ENCODE data around the gene LRG1.

The LRG1 gene

GRCh38 chr19:4557144-4557970 lies 17.5 kb upstream of the LRG1 start:
- no peaks in the 10 kb centered on the region for H3K4me1 ChIP-seq
- H3K36me3 ChIP-seq = no peaks in the 10 kb centered on the region
- H3K27me3 ChIP-seq = peaks cover 0 to 36% of the 10 kb centered on the region in 2 donors
- no peak for TF ChIP-seq CTCF (IDR thresholded peaks at IDR 0.05)
- intact Hi-C loops (cut with DNase I; ENCODE audit: low total_unique reads) = loop anchor here (5.0 kb wide), 1 partner anchor 80 kb away; the partner anchor contains the start of gene TNFAIP8L1
- no peak overlapping the region for H3K27ac ChIP-seq
- DNase-seq = no peak
- H3K9me3 ChIP-seq = no peaks in the 10 kb centered on the region
- no peak overlapping the region for H3K4me3 ChIP-seq

DNA sequence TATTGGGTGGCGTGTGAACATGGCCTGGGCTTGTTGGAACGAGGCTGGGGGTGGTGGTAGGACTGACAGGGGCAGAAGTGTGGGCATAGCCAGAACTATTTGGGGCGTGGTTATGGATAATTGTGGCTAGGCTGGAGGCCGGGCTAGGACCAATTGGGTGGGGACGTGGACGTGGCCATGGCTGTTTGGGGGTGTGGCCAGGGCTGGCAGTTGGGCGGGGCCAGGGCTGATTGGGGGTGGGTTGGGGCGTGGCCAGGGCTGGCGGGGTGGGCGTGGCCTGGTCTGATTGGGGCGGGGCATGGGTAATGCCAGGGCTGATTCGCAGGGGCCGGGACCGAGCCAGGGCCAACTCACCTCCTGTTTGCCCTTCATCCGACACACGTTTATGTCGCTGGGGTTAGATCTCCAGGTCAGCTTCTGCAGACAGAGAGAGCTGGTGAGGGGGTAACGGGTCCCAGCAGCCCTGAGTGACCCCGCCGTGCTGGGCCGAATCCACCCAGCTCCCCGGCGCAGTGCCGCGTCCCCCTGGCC lies 16.8 kb upstream of the LRG1 start:
- intact Hi-C loops (cut with DNase I; ENCODE audit: low total_unique reads) = loop anchor here (5.0 kb wide), 1 partner anchor 81 kb away; the partner anchor contains the start of gene TNFAIP8L1
- Histone ChIP-seq H3K4me1 (no peaks in the 10 kb centered on the region), H3K9me3 (no peaks in the 10 kb centered on the region), H3K27ac (no peak overlapping the region), H3K36me3 (no peaks in the 10 kb centered on the region), H3K27me3 (peaks cover 0 to 43% of the 10 kb centered on the region in 2 donors), H3K4me3 (no peak overlapping the region)
- no peak for TF ChIP-seq CTCF (IDR thresholded peaks at IDR 0.05)
- DNase-seq = no peak

DNA sequence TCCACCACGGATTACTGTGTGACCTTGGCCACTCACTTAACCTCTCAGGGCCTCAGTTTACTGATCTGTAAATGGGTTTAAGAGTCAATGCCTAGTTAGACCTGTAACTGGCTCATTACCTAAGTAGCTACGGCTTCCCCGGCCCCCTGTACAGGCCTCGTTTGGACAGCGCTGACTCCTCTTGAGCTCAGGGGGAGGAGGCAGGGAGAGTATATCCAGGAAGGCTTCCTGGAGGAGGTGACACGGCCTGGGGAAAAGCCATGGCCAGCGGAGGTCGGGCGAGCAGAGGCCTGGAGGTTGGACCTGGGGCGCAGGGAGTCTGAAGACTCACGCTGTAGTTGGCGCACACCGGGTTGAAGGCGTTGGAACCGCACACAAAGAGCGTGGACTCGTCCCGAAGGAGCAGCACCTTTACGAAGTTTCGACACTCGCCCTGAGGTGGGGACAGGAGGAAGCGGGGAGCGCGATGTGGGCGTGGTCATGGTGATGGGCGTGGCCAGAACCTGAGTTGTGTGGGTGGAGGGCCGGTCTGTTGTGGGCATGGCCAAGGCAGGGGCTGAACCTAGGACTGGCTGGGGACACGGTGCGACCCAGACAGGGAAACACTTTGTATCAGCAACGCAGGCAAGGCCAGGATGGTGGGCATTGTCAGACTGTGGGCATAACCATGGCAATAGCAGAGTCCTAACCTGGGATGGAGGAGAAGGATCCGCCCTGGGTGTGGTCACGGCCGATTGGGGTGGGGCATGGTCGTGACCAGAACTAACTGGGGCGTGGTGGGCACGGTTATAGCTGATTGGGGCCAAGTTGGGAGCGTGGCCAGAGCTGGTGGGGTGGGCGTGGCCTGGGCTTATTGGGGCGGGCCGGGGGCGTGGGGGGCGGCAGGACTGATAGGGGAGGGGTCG lies 16.1 kb upstream of the LRG1 start:
- no peak overlapping the region for H3K4me3 ChIP-seq
- no peak for DNase-seq
- no peak for TF ChIP-seq CTCF (IDR thresholded peaks at IDR 0.05)
- no peak overlapping the region for H3K27ac ChIP-seq
- H3K36me3 ChIP-seq = no peaks in the 10 kb centered on the region
- H3K9me3 ChIP-seq = no peaks in the 10 kb centered on the region
- H3K4me1 ChIP-seq = no peaks in the 10 kb centered on the region
- H3K27me3 ChIP-seq = peaks cover 0 to 50% of the 10 kb centered on the region in 2 donors
- intact Hi-C loops (cut with DNase I; ENCODE audit: low total_unique reads) = loop anchor here (5.0 kb wide), 1 partner anchor 81 kb away; the partner anchor contains the start of gene TNFAIP8L1

DNA sequence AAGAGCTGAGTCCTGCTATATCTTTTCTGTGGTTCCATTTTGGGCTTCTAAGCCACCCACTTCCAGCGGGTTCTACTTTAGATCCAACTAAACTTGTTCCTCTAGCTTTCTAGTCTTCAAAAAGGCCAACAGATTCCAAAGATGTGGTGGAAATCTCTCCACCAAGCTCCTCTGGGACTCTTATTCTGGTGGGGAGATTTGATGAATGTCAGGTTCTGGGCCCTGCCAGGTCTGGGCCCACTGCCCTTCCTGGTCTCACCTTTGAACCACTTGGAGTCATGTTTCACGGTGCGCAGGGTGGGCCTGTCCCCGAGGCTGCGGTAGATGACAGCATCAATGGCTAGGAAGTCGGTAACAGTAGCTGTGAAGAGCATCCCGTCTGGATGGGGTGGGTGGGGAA lies 14.9 kb upstream of the LRG1 start:
- no peak for DNase-seq
- Histone ChIP-seq H3K27me3 (peaks cover 0 to 59% of the 10 kb centered on the region in 2 donors), H3K36me3 (no peaks in the 10 kb centered on the region), H3K4me3 (no peak overlapping the region), H3K27ac (no peak overlapping the region), H3K9me3 (no peaks in the 10 kb centered on the region), H3K4me1 (no peaks in the 10 kb centered on the region)
- TF ChIP-seq CTCF (IDR thresholded peaks at IDR 0.05) = no peak
- intact Hi-C loops (cut with DNase I; ENCODE audit: low total_unique reads) = loop anchor here (5.0 kb wide), 1 partner anchor 83 kb away; the partner anchor contains the start of gene TNFAIP8L1

GRCh38 chr19:4553775-4554174 lies 13.9 kb upstream of the LRG1 start:
- no peaks in the 10 kb centered on the region for H3K4me1 ChIP-seq
- H3K27me3 ChIP-seq = peaks cover 0 to 54% of the 10 kb centered on the region in 2 donors
- H3K4me3 ChIP-seq = no peak overlapping the region
- no peak for TF ChIP-seq CTCF (IDR thresholded peaks at IDR 0.05)
- H3K36me3 ChIP-seq = no peaks in the 10 kb centered on the region
- no peak overlapping the region for H3K27ac ChIP-seq
- intact Hi-C loops (cut with DNase I; ENCODE audit: low total_unique reads) = no loop called here
- no peak for DNase-seq
- no peaks in the 10 kb centered on the region for H3K9me3 ChIP-seq

Measured in tibial artery (tissue), 4 donors.